Measurements from ENCODE around the gene PKDCC.

GRCh38 chr2:42086500-42086953 lies 38.7 kb downstream of the PKDCC start:
- TF ChIP-seq POLR2A (IDR thresholded peaks at IDR 0.05) = no peak
- peak; percentile 77 to 92 (median 85) for TF ChIP-seq CTCF (IDR thresholded peaks at IDR 0.05)
